NCI-H345 treated with DMSO at 0.1 percent for 48 hours (cell line): ENCODE measurements around the gene NDUFS7.

ENCODE experiments used
- DNase-seq: peaks from one replicate; lab custom pipeline; 2025; ENCODE audit not compliant: unreplicated experiment; lab: John Stamatoyannopoulos, UW

The NDUFS7 gene

DNA sequence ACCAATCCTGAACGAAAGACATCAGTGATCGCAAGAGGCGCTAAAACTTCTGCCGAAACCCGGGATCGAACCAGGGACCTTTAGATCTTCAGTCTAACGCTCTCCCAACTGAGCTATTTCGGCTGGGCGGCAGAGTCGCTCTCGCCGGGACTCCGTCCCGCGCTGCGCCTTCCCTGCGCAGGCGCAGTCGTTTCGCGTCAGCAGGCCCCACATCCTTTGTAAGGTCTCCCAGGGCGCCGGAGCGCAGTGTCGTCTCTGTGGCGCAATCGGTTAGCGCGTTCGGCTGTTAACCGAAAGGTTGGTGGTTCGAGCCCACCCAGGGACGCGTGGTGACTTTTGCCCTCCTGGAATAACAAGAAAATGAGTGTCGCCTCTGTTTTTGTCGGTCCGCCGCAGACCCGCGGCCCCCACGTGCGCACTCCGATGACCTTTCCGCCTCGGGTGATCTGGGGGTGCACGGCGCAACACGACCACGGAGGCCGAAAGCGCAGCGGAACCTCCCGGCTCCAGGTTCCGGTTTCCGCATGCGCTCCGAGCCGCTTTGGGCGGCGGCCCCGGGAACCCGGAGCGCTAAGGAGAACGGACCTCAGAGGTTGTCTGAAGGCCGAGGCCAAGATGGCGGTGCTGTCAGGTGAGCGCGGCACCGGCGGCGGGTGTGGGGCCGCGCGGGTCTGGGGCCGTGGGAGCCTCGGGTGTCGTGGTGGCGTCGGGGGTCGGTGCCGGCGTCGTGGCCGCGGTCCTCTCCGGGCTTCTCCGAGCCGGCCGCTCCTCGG is at the start of gene NDUFS7:
TSS of gene NDUFS7 (plus strand) at position 596 of the 773 bp plus-strand sequence. CDS start at position 616, 20 bp downstream.
- DNase-seq = peak; percentile 68

- no peak for DNase-seq
Observed at GRCh38 chr19:1336079-1336684, 47.5 kb upstream of the NDUFS7 start.

- DNase-seq = no peak
Observed at GRCh38 chr19:1340681-1341469, 42.8 kb upstream of the NDUFS7 start.

DNA sequence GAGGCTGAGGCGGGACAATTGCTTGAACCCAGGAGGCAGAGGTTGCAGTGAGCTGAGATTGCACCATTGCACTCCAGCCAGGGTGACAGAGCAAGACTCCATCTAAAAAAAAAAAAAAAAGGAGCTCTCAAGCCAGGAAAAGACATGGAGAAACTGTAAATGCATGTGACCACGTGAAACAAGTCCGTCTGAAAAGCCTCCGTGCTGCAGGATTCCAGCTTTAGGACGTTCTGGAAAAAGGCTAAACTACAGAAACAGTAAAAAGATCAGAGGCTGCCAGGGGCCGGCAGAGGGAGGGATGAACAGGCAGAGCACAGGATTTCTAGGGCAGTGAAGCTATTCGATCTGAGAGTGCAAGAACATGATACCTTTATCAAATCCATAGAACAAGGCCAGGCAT is 40.7 kb upstream of the NDUFS7 start:
- no peak for DNase-seq

GRCh38 chr19:1349211-1349610 is 34.5 kb upstream of the NDUFS7 start:
- DNase-seq = no peak

DNA sequence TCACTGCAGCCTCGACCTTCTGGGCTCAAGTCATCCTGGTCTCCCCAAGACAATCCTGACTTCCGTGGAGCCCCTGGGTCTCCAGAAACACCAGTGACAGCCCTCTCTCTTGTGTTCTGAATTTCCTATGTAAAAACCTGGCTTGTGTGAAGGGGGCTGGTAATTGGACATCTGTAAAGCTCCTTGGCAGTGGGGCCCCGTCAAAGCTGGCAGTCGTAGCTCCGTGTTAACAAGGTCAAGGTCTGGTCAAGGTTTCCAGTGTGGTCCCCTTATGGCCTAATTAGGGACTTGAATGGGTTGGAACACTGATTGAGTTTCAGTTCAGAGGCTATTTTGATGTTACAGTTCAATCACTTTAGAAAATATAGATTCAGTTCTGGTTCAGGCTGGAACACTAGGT is 32.8 kb upstream of the NDUFS7 start:
- DNase-seq = no peak

DNA sequence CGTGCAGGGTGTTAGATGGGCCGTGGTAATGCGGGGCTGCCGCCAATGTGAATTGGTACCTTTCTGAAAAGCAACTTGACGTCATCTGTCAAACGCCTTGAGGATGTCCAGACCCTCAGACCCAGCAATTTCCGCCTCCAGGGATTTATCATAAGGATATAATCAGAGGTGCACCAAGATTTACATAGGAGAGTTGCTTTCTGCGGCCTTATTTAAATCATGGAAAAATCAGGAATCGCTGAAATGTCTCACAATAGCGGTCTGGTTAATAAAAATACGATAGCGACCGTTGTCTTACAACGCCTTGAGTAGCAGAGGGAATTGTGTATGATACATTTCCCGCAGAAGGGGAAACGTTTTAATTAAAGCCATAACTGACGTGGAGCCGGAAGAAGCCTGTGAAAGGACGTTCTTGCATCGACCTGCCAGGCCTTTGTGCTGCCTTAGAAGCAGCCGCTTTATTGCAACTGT is 32.3 kb upstream of the NDUFS7 start:
- no peak for DNase-seq

DNA sequence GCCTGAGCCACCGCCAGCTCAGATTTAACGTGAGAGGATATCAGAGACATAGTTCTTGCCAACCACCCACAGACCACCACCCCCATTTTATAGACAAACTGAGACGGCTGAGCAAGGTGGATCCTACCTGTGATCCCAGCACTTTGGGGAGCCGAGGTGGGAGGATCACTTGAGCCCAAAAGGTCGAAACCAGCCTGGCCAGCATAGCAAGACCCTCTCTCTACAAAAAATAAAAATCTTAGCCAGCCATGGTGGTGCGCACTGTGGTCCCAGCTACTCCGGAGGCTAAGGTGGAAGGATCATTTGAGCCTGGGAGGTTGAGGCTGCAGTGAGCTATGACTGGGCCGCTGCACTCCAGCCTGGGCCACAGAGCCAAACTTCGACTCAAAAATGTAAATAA is 30.6 kb upstream of the NDUFS7 start:
- DNase-seq = no peak

- DNase-seq = no peak
Observed at GRCh38 chr19:1354970-1355567, 28.6 kb upstream of the NDUFS7 start.

- no peak for DNase-seq
Observed at GRCh38 chr19:1355568-1356507, 27.9 kb upstream of the NDUFS7 start.

GRCh38 chr19:1356508-1356865 is 27.2 kb upstream of the NDUFS7 start:
- no peak for DNase-seq

DNA sequence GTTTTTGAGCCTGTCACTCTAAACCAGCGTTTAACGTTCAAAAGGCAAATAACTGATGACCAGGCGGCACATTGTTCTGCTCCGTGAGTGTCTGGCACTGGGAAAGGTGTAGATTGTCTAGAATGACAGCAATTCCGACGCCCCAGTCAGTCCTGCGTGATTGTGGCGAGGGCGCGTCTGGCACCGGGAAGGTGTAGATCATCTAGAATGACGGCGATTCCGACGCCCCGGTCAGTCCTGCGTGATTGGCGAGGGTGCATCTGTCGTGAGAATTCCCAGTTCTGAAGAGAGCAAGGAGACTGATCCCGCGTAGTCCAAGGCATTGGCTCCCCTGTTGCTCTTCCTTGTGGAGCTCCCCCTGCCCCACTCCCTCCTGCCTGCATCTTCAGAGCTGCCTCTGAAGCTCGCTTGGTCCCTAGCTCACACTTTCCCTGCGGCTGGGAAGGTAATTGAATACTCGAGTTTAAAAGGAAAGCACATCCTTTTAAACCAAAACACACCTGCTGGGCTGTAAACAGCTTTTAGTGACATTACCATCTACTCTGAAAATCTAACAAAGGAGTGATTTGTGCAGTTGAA is 26.1 kb upstream of the NDUFS7 start:
- no peak for DNase-seq

GRCh38 chr19:1360126-1360817 is 23.4 kb upstream of the NDUFS7 start:
- DNase-seq = no peak

- DNase-seq = no peak
Observed at GRCh38 chr19:1360818-1361461, 22.8 kb upstream of the NDUFS7 start.

DNA sequence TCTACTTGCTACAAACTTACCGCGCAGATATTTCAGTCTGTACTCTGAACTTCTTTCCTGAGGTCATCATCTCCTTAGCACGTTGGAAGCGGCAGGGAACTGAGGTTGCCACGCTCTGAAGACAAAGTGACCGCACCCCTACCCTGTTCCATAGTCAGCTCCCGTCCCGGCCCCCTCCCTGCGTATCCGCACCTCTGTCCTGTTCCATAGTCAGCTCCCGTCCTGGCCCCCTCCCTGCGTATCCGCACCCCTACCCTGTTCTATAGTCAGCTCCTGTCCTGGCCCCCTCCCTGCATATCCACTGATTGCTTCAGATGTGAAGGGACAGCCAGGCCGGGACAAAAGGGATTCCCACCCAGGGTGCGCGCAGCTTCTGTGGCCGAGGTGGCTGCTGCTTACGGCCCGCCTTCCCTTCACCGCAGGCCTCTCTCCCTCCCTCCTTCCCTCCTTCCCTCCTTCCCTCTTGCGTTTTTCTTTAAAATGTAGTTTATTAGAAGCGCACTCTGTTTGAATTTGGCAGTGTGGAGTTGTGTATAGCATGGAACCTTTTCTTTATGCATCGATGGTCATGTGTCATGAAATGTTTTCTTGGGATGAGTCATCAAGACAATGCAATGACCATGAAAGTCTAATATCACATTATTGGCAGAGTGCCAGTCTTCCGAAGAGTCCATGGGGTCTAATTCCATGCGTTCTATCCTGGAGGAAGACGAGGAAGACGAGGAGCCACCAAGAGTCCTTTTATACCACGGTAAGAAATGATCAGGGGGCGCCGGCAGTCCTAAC is 21.9 kb upstream of the NDUFS7 start:
- DNase-seq = no peak

- no peak for DNase-seq
Observed at GRCh38 chr19:1362387-1363257, 21.1 kb upstream of the NDUFS7 start.

DNA sequence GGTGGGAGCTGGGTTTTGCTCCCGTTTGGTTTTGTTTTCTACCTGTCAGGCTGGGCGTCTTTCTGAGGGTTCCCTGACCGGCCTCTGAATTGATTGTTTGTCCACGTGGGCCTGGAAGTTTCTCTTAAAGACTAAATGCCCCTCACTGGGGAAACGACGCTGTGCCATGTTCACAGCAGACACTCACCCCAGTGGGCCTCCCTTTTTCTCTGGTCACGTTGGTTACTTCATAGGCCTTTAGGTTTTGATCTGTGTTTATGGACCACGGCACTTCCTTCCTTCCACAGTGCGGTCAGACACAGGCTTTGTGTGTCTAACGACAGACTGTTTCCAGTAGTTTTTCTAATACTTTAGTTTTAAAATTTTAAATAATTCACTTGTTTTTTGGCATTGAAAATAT is 20.1 kb upstream of the NDUFS7 start:
- DNase-seq = no peak
